Renal cortex interstitium (tissue), 15 donors: Measurements from ENCODE around the gene ZP4. TPM values are rescaled to one million over a fixed set of nuclear protein-coding genes. Genes with fewer than 3 reads are reported as not detected.

Experiments
- DNase-seq, 11 donors: peaks; one replicate each; pipeline ENCODE4 v3.0.0-alpha.2; 2013; ENCODE audit warnings: low read depth in 9 of 11, low spot score in 4 of 11; ENCODE audit errors: extremely low read depth in 1 of 11
- long read RNA-seq, 16 experiments: transcript quantifications; one replicate each; lab custom pipeline, GENCODE V29; 2026
- polyA plus RNA-seq, 3 donors: library from polyadenylated mRNA; unstranded; fragments of 120-200 nt; gene quantifications; one replicate each; pipeline ENCODE4 v1.2.1, GENCODE V29; 2013; ENCODE audit not compliant: insufficient read length in 3 of 3

ZP4 gene, protein sequence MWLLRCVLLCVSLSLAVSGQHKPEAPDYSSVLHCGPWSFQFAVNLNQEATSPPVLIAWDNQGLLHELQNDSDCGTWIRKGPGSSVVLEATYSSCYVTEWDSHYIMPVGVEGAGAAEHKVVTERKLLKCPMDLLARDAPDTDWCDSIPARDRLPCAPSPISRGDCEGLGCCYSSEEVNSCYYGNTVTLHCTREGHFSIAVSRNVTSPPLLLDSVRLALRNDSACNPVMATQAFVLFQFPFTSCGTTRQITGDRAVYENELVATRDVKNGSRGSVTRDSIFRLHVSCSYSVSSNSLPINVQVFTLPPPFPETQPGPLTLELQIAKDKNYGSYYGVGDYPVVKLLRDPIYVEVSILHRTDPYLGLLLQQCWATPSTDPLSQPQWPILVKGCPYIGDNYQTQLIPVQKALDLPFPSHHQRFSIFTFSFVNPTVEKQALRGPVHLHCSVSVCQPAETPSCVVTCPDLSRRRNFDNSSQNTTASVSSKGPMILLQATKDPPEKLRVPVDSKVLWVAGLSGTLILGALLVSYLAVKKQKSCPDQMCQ
- polyA plus RNA-seq: not detected
- long read RNA-seq, donor 1: 0 reads
- long read RNA-seq, donor 2: 0 reads
- long read RNA-seq, donor 3: 0 reads
- long read RNA-seq, donor 4: 0 reads
- long read RNA-seq, donor 5: 0 reads
- long read RNA-seq, donor 6: 0 reads
- long read RNA-seq, donor 7: 0 reads
- long read RNA-seq, donor 8: 0 reads
- long read RNA-seq, donor 9: 0 reads
- long read RNA-seq, donor 10: 0 reads
- long read RNA-seq, donor 11: 0 reads
- long read RNA-seq, donor 12: 0 reads
- long read RNA-seq, donor 13: 0 reads
- long read RNA-seq, donor 14: 0 reads
- long read RNA-seq, donor 15: 0 reads
- long read RNA-seq, donor 16: 0 reads

DNA sequence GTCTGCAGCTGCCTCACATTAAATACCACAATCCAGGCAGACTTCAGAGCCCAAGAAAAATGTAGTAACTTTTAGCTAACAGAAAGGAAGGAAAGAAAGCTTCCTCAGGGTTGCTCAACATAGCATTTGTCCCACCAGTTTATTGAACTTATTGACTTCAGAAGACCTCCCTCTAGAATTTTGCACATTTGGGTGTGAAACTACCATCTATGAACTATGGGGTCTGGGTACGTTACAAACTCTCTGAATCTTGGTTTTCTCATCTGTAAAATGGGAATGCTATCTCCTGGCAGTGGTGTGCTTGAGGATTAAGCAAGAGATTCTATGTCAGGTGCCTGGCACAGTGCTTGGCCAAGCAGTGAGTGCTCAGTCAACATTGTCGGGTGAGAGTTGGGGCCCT lies at the start of gene ZP4:
Gene ZP4, minus strand, starts transcription at position 101 of the 400 bp plus-strand sequence. CDS start 287 bp downstream, outside the sequence.
- no peak for DNase-seq

DNA sequence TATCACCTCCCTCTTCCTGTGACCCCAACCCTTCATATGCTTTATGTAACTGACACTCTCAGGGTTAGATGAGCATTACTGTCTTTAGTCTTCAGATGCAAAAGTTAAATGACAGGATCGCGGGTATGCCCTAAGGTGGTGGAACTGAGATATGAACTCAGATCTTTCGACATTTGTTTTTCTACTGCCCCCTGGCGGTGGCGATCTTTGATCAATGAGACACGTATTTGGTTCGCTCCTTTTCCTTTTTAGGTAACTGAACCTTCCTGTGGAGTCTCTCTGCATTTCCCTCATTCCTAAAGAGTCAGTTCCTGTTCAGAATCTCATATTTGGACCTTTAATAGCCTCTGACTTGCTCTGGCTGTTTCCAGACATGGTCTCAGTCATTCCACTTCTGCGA lies 47.8 kb upstream of the ZP4 start:
- no peak for DNase-seq

DNA sequence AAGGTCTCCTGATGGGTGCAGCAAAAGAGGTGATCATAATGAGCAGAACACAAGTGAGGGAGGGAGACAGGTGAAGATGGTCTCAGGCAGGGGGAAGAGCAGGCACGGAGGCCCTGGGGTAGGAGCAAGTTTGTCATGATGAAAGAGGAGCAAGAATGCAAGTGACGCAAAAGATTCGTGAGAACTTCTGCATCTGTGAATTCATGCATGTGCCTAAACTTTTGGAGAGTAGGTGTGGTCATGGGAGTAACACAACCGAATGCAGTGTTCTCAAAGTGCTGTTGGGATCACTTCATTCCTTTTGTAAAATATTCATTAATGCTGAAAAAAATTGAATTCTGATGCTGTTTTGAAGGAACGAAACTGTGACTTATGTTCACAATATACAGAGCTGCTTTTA lies 47.3 kb upstream of the ZP4 start:
- no peak for DNase-seq

DNA sequence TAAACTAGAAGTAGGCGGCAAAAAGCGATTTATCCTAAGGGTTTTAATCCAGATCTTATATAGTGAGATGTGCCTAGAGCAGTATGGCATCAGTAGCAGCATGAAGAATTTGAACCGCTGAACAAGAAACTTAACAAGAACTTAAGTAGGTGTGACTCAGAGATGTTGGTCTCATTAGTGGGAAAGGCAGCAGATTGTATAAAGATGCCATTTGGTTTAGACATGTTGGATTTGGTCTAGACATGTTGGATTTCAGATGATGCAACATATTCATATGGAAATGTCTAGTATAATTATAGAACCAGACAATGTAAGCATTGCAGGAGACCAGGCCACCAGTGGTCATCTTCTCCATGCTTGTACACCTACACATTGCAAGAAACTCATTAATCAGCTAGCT lies 42.1 kb upstream of the ZP4 start:
- no peak for DNase-seq

DNA sequence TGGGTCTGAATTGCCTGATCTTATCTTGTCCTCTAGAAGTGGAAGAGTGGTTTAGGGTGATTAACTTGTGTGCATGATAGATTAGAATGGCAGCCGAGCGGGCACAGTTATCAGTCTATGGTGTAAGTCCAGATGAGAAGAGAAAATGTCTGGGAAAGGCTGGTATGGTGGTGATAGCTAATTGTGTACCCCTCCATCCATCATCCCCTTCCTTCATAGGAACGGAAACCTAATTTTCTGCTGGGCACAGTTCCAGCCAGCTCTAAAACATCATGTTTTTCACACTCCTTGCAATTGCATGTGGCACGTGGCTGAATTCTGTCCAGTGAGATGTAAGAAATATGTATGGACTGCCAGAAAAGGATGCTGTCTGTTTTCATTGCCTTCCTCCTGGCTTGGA lies 40.9 kb upstream of the ZP4 start:
- no peak for DNase-seq

DNA sequence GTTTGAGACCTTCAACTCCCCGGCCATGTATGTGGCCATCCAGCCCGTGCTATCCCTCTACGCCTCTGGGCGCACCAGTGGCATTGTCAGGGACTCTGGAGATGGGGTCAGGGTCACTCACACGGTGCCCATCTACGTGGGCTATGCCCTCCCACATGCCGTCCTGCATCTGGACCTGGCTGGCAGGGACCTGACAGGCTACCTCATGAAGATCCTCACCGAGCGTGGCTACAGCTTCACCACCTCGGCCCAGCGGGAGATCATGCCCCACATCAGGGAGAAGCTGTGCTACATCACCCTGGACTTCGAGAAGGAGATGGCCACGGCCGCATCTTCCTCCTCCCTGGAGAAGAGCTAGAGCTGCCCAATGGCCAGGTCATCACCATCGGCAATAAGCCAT lies 36.5 kb upstream of the ZP4 start:
- DNase-seq: no peak

DNA sequence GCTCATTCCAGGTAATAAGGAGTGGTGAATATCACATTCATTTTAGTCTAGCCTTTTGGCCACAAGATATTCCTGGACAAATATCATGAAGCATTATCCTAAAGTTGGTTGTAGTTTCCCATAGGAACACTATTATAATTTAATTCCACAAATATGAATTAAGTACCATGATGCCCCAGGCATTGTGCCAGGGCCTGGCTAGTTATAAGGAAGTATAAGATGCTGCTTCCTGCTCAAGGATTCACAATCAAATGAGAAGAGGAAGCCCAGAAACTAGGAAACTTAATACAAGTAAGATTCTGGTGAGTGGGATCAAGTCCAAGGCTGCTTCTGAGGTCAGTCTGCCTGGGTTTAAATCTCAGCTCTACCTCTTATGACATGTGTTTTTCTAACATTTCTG lies 30.6 kb upstream of the ZP4 start:
- DNase-seq: no peak

DNA sequence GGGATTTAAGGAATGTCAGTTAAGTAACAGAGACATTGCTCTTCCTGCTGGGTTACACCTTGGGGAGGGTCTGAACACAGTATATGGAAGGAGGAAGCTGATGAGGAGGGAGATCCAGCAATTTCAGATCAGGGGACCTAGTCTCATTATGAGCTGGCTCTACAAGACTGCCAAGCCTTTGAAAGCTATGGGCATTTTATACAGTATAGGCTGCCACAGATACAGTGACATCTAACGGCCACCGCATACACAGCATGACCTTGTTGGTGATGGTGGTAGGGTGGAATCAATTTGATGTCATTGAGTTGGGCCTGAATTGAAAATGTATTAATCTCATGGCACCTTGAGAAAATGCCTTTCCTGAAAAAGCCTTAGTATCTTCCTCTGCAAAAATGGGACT lies 22.6 kb upstream of the ZP4 start:
- DNase-seq: no peak

DNA sequence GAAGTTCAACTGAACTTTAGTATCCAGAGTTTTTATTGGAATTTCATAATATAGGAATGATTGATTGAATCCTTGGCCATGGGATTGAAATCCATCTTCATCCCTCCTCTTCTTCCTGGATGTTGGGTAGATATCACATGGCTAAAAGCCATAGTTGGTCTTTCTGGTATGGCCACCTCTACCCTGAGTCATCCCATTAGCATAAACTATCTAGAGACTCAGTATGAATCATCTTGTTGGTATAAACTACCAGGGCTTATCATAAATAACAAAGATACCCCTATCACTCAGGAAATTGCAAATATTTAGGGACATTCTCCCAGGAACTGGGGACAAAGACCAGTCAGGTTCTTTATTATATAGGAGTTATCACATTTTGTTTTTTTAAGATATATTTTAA lies 21.2 kb upstream of the ZP4 start:
- DNase-seq: no peak

DNA sequence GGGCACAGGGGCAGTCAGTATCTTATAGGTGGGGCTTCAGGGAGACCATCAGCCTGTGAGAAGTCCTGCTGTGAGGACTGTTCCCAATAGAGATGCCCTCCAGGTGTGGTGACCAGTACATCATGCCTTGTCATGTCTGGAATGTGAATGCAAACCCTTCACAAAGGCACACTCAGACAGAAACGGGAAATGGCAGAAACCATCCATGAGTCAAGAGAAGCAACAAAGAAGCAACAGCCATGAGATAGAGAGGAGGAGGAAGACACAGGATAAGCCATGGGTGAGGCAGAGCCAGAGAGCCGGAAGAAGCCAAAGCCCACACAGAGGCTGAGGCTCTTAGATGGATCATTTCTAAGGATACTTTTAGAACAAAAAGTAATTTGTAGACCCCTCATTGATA lies 20.1 kb upstream of the ZP4 start:
- DNase-seq: no peak

DNA sequence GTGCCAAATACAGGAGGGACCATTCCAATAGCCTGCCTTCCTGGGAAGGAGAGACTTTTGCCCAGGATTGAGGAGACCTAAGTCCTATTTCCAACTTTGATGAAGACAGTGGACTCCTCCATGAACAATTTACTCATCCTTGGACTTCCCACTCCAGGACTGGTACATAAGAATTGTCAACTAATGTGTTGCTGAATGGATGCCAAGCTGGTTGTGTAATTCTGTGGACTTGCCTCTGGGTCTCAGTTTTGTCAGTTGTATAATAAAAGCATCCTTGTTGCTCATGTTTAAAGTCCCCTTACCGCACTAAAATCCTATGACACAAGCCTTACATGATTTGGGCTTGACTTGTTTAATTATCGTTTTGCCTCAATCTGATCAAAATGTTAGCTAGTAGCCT lies 13.2 kb upstream of the ZP4 start:
- DNase-seq: no peak

DNA sequence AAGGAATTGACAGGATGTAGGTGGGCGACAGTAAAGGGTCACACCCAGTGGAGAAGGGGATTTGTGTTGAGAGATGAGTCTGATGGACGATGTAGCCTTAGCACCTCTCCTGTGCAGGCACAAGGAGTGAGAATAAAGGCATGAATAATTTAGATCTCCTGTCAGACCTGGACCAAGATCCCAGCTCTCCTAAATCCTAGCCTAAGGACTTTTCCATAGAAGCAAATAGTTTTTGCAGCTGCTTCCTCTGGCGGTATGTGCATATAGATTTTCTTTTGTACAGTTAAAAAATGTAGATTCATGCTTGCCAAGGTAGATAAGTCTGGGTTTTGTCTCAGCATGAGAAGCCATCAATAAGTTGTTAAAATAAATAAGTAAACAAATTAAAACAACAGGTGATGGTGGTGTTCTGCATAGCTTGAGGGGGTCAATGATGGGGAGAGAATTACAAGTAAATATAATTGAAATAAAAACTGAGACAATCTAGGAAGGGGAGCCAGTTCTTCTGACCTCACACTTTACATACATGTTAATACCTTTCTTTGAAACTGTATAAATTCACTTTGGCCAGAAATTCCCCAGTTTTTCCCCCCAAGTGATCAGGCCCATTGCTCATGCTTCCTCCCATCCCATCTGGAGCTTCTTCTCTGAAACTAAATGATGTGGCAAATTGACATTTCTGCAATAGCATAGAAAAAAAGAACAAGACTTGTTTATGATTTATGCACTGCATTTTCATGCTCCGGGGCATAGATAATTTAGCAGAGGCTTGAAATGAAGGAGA lies 12.4 kb upstream of the ZP4 start:
- no peak for DNase-seq

DNA sequence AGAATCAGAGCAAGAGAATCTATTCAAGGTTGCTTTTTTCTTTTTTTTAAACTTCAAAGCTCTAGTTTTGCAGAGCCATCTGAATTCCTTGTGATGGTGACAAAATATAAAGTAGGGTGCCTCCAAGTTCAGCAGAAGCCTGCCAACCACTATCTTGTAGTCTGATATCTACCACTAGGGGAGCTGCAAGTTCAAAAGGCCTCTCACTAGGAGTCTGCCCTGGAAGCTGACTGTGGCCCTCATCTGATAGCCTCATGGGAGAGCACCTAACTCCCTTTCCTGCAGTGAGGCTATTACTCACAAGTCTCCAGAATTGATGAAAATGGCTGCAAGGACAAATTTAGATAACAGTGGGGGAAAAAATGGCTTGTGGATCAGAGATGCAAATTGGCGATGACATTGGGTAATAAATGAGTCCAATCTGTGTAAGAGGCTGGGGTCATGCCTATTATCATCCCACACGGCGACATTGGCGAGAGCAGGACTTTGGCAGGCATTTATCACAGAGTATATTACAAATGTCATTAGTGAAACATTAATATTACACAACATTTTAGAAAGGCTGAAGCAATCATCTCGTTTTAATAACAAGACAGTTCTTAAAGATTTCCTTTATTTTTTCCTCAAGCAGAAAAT lies 10.7 kb upstream of the ZP4 start:
- no peak for DNase-seq

DNA sequence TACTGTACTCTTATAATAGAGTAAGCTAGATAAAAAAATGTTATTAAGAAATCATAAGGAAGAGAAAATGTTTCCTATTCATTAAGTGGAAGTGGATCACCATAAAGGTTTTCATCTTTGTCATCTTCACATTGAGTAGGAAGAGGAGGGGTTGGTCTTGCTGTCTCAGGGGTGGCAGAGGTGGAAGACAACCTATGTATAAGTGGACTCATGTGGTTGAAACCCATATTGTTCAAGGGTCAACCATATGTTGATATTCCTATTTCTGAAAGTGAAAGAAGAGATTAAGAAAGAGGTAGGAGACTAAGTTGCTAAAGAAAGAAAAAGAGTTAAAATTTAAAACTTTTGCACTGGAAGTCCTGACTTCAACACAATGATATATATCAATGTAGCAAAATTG lies 4.9 kb upstream of the ZP4 start:
- no peak for DNase-seq

DNA sequence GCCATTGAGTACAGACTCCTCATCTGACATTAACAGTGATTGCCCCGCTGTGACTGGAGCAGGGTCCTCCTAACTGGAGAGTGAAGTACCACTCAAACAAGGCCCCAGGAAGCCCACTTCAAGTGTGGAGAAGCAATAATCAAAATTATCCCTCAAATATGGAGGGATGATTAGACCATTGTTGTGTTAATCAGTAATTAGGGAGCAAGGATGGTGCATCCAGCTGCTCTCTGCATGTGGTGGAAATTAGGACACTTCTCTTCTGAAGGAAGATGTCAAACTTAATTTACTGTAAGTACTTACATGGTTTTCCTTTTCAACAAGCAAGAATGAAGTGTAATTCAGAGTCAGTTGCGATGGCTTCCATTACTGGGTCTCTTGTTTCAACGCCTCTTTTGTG lies 3.4 kb upstream of the ZP4 start:
- no peak for DNase-seq

DNA sequence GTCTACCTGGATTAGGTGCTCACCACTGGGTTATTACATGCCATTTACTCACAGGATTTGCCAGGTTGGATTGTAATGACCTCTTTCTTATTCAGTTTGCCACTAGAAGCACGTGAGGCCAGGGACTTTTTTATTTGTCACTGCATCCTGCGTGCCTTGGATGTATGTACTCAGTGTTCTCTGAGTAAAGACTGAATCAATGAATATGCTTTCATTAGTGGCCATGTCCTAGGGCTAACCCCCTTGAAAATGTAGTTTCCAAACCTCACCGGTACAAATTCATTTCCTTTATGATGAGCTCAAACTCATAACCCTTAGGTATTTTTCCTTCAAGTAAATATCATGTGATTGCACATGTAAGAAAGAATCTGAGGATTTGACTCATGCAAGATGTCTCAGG lies 1.3 kb upstream of the ZP4 start:
- no peak for DNase-seq

DNA sequence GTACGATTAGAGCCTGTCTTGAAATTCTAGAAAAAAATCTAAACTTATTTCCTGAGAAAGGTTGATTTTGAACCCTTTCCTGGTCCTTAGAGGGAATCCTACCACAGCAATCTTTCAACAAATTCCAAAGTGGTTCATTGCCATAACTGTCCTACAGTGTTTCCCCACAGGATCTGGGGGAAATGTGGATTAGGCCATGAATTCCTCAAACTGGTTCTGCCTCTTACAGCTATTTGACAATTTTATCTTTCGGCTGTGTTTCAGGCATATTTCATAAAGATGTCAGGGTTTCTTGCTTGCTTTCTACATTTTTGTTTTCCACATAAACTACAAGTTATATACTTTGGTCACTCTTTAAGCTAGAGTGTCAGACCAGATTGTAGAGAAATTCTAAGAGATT lies 544 bp upstream of the ZP4 start:
- DNase-seq: no peak

DNA sequence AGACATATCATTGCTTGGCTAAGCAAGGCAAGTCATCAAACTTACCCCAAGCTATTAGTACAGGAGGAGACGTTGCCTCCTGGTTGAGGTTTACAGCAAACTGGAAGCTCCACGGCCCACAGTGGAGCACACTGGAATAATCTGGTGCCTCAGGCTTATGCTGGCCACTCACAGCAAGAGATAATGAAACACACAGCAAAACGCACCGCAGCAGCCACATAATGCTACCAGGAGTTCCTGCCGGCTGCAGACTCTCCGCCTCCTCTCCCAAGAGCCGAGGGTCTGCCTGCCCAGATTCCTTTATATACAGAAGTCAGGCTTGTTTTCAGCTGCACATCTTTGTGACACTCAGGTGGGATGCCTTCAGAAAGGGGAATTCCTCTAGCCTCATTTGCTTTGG lies 306 bp downstream of the ZP4 start:
- DNase-seq: no peak

DNA sequence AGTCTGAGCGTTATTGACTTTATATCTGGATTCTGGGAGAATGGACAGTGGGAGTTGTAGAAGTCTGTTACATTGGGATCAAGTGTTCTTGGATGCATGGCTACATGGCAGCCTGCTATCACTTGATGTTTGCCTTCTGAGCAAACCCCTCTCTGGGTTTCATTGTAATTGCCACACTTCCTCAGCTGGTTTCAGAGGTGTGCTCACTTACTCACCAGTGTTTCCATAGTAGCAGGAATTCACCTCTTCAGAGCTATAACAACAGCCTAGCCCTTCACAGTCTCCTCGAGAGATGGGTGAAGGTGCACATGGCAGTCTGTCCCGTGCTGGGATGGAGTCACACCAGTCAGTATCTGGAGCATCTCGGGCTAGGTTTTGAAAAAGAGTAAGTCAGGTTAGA lies 2.6 kb downstream of the ZP4 start:
- no peak for DNase-seq
